ENCODE data around the gene ZBTB18. TPM values are rescaled to one million over a fixed set of nuclear protein-coding genes. Genes with fewer than 3 reads are reported as not detected.

The ZBTB18 gene
- total RNA-seq, 2 experiments from 2014 or later = 4.7 to 5.1 TPM

DNA sequence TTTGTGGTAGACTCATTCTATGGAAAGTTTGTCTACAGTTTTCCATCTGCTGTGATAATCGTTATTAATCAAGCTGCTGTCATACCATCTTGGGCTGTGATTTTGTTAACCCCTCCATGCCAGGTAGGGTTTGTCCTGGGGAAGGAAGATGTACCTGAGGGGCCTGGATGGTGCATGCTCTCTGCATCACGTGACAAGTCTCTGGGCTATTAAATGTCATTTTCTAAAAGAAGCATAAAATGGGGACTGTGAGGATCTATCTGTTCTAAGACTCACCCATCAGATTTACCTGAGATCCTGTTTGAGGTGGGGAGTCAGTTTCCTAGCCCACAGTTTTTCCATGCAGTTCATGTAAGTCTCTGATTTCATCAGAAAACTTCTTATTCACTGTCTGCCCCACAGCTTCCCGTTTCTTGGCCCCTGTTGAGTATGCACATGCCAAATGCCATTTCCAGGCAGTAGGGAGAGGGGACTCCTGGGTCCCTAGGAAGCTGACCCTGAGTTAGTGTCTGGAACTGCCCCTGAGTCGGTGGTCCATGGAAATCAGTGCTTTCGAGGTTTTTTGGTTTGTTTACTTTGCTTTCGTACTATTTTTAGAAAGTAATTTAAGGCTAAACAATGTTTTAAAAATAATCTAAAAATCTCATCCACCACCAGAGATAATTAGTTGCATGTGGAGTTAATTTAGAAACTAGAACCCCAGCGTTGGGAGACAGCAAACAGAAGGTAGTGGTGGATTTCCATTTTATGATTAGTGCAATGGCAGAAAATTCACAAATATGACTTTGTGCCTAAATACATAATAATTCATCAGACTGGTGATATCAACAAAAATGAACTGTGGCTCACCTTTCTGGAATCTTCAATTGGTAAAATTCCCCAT is 46.7 kb downstream of the ZBTB18 start:
- no peak for DNase-seq
- Mint-ChIP-seq H3K36me3 (no peaks in the 10 kb centered on the region), H3K4me3 (no peak overlapping the region), H3K27ac (no peak overlapping the region), H3K9me3 (no peaks in the 10 kb centered on the region), H3K4me1 (ENCODE audit: low read depth) (peaks cover 9% of the 10 kb centered on the region), H3K27me3 (peaks cover 14% of the 10 kb centered on the region)
- intact Hi-C loops (cut with micrococcal nuclease) = no loop called here
- ChIA-PET CTCF (no interaction called here), POLR2A (no interaction called here)

GRCh38 chr1:244099258-244099930 is 48.3 kb downstream of the ZBTB18 start:
- no peaks in the 10 kb centered on the region for H3K36me3 Mint-ChIP-seq
- no peak overlapping the region for H3K4me3 Mint-ChIP-seq
- peaks cover 18% of the 10 kb centered on the region for H3K27me3 Mint-ChIP-seq
- H3K4me1 Mint-ChIP-seq (ENCODE audit: low read depth) = peaks cover 9% of the 10 kb centered on the region
- ChIA-PET POLR2A (no interaction called here), CTCF (no interaction called here)
- intact Hi-C loops (cut with micrococcal nuclease) = no loop called here
- H3K9me3 Mint-ChIP-seq = no peaks in the 10 kb centered on the region
- H3K27ac Mint-ChIP-seq = no peak overlapping the region
- no peak for DNase-seq

- peaks cover 18% of the 10 kb centered on the region for H3K27me3 Mint-ChIP-seq
- H3K4me3 Mint-ChIP-seq = no peak overlapping the region
- CTCF ChIA-PET = no interaction called here
- POLR2A ChIA-PET = no interaction called here
- no peaks in the 10 kb centered on the region for H3K9me3 Mint-ChIP-seq
- H3K4me1 Mint-ChIP-seq (ENCODE audit: low read depth) = peaks cover 9% of the 10 kb centered on the region
- DNase-seq = no peak
- intact Hi-C loops (cut with micrococcal nuclease) = no loop called here
- no peaks in the 10 kb centered on the region for H3K36me3 Mint-ChIP-seq
- H3K27ac Mint-ChIP-seq = no peak overlapping the region
Measured at GRCh38 chr1:244100276-244100675, 49.2 kb downstream of the ZBTB18 start.

GRCh38 chr1:244100704-244101453 is 49.8 kb downstream of the ZBTB18 start:
- no peak overlapping the region for H3K27ac Mint-ChIP-seq
- intact Hi-C loops (cut with micrococcal nuclease) = no loop called here
- peaks cover 9% of the 10 kb centered on the region for H3K4me1 Mint-ChIP-seq (ENCODE audit: low read depth)
- no peaks in the 10 kb centered on the region for H3K36me3 Mint-ChIP-seq
- H3K27me3 Mint-ChIP-seq = peaks cover 19% of the 10 kb centered on the region
- CTCF ChIA-PET = no interaction called here
- POLR2A ChIA-PET = interaction anchor here (0.6 kb wide), 1 partner anchor 33 kb away, joined by 3 read pairs; no protein-coding TSS in a partner anchor
- DNase-seq = no peak
- no peaks in the 10 kb centered on the region for H3K9me3 Mint-ChIP-seq
- H3K4me3 Mint-ChIP-seq = no peak overlapping the region

- no peak overlapping the region for H3K27ac Mint-ChIP-seq
- intact Hi-C loops (cut with micrococcal nuclease) = no loop called here
- ChIA-PET CTCF (no interaction called here), POLR2A (no interaction called here)
- peaks cover 9% of the 10 kb centered on the region for H3K4me1 Mint-ChIP-seq (ENCODE audit: low read depth)
- DNase-seq = no peak
- H3K27me3 Mint-ChIP-seq = peaks cover 19% of the 10 kb centered on the region
- no peaks in the 10 kb centered on the region for H3K36me3 Mint-ChIP-seq
- H3K9me3 Mint-ChIP-seq = no peaks in the 10 kb centered on the region
- no peak overlapping the region for H3K4me3 Mint-ChIP-seq
Measured at GRCh38 chr1:244102046-244102445, 51.0 kb downstream of the ZBTB18 start.

- ChIA-PET POLR2A (no interaction called here), CTCF (no interaction called here)
- H3K36me3 Mint-ChIP-seq = no peaks in the 10 kb centered on the region
- DNase-seq = no peak
- peaks cover 19% of the 10 kb centered on the region for H3K27me3 Mint-ChIP-seq
- intact Hi-C loops (cut with micrococcal nuclease) = no loop called here
- H3K4me3 Mint-ChIP-seq = no peak overlapping the region
- H3K27ac Mint-ChIP-seq = no peak overlapping the region
- peaks cover 9% of the 10 kb centered on the region for H3K4me1 Mint-ChIP-seq (ENCODE audit: low read depth)
- no peaks in the 10 kb centered on the region for H3K9me3 Mint-ChIP-seq
Measured at GRCh38 chr1:244102468-244102867, 51.4 kb downstream of the ZBTB18 start.

DNA sequence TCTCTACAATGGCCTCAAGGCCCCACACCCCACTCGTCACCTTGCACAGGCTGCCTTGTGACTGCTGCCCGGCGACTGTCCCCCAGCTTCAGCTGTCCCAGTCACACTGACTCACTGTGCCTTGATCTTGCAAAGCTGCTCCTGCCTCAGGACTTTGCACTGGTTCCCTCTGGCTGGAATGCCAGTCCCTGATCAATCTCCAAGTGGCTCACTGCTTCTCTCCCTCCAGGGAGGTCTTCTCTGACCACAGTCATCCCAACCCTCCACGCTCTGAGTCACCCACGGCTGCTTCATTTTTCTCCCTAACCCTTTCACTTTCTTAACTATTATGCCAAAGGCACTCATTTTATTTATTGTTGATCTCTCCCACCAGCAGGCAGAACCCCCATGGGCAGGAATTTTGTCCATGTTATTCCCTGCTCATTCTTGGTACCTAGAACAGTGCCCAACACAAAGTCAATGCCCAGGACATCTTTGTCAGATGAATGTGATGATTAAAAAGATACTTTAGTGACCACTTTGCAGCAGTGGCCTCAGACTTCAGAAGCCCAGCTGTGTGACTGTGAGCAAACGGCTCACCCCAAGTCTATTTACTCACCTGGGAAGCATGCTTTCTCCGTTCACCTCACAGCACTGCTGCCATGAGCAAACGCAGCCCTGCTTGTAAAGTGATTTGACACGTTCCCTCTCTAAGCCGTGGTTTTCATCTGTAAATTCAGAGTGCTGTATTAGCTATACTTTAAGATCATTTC is 53.4 kb downstream of the ZBTB18 start:
- Mint-ChIP-seq H3K4me3 (no peak overlapping the region), H3K27me3 (peaks cover 17% of the 10 kb centered on the region), H3K36me3 (no peaks in the 10 kb centered on the region), H3K27ac (no peak overlapping the region), H3K9me3 (no peaks in the 10 kb centered on the region), H3K4me1 (ENCODE audit: low read depth) (peaks cover 9% of the 10 kb centered on the region)
- POLR2A ChIA-PET = no interaction called here
- DNase-seq = no peak
- intact Hi-C loops (cut with micrococcal nuclease) = no loop called here
- CTCF ChIA-PET = no interaction called here

GRCh38 chr1:244106176-244106575 is 55.1 kb downstream of the ZBTB18 start:
- DNase-seq = no peak
- H3K36me3 Mint-ChIP-seq = no peaks in the 10 kb centered on the region
- ChIA-PET POLR2A (no interaction called here), CTCF (interaction anchor here (0.6 kb wide), 1 partner anchor 89 kb away, joined by 3 read pairs; no protein-coding TSS in a partner anchor)
- intact Hi-C loops (cut with micrococcal nuclease) = no loop called here
- H3K4me1 Mint-ChIP-seq (ENCODE audit: low read depth) = no peaks in the 10 kb centered on the region
- no peaks in the 10 kb centered on the region for H3K9me3 Mint-ChIP-seq
- H3K4me3 Mint-ChIP-seq = no peak overlapping the region
- H3K27ac Mint-ChIP-seq = no peak overlapping the region
- H3K27me3 Mint-ChIP-seq = peaks cover 12% of the 10 kb centered on the region

Other genes with a start within 250 kb of the ZBTB18 start
- 10 to 100 TPM; 33.3 to 34.7 TPM for gene AKT3, start 201.0 kb upstream of the ZBTB18 start, total RNA-seq